IMR-90 (cell line): Measurements from ENCODE around the gene ATP2C2. TPM values are rescaled to one million over a fixed set of nuclear protein-coding genes. Genes with fewer than 3 reads are reported as not detected.

Experiments
- ATAC-seq: fragments of 200-7000 bp; cut with Tn5 transposase; 2 replicates; pipeline ENCODE4 v1.9.1; 2020; ENCODE audit warnings: low read depth, mild to moderate bottlenecking, moderate library complexity
- BruUV-seq: library from RNA; stranded (reverse); fragments of 400-500 nt; replicated peaks from 2 replicates; lab custom pipeline; 2021; lab: Mats Ljungman, UMichigan
- CTCF ChIA-PET: fragments of 300-600 bp; formaldehyde crosslinking; extraction: SDS; loops from one replicate; lab custom pipeline; 2021; ENCODE audit warnings: antibody characterized with exemption; lab: Yijun Ruan, JAX
- POLR2A ChIA-PET: fragments of 300-600 bp; sonication (Branson Sonifier 250); formaldehyde crosslinking; loops from one replicate; lab custom pipeline; 2022; ENCODE audit warnings: antibody characterized with exemption; ENCODE audit not compliant: unreplicated experiment; lab: Charles Lee
- DNase-seq: peaks from one replicate; pipeline ENCODE4 v3.0.0; 2013
- H2AFZ ChIP-seq: replicated peaks from 2 replicates; pipeline ENCODE3; 2013; ENCODE audit warnings: low read length, mild to moderate bottlenecking; ENCODE audit not compliant: poor library complexity
- H2AK5ac ChIP-seq: 2 replicates; pipeline ENCODE4 v1.6.1; 2013; ENCODE audit warnings: low read depth, low read length, inconsistent platforms
- H2AK9ac ChIP-seq: replicated peaks from 2 replicates; pipeline ENCODE3; 2013; ENCODE audit warnings: mild to moderate bottlenecking, low read depth, low read length, moderate library complexity; ENCODE audit not compliant: poor library complexity
- H2BK120ac ChIP-seq: 2 replicates; pipeline ENCODE4 v1.6.1; 2013; ENCODE audit warnings: low read depth, low read length, inconsistent platforms
- H2BK15ac ChIP-seq: 3 replicates; pipeline ENCODE4 v1.6.1; 2013; ENCODE audit warnings: low read depth, low read length, inconsistent platforms
- H2BK20ac ChIP-seq: 2 replicates; pipeline ENCODE4 v1.6.1; 2013; ENCODE audit warnings: low read depth, mild to moderate bottlenecking, inconsistent platforms, low read length, moderate library complexity
- H2BK5ac ChIP-seq: 2 replicates; pipeline ENCODE4 v1.6.1; 2013; ENCODE audit warnings: mild to moderate bottlenecking, low read depth, low read length, inconsistent platforms; ENCODE audit not compliant: poor library complexity, severe bottlenecking
- H3K14ac ChIP-seq: replicated peaks from 2 replicates; pipeline ENCODE4 v1.6.1; 2013; ENCODE audit warnings: low read depth, low read length, inconsistent platforms
- H3K18ac ChIP-seq: 2 replicates; pipeline ENCODE4 v1.6.1; 2013; ENCODE audit warnings: low read depth, low read length, control low read depth
- H3K23ac ChIP-seq: 2 replicates; pipeline ENCODE4 v1.6.1; 2013; ENCODE audit warnings: low read depth, low read length, inconsistent platforms
- H3K27ac ChIP-seq: 2 replicates; pipeline ENCODE4 v1.5.1; 2013; ENCODE audit warnings: mild to moderate bottlenecking, control low read depth, low read length; ENCODE audit not compliant: insufficient read depth
- H3K27me3 ChIP-seq: 2 replicates; pipeline ENCODE4 v1.6.1; 2013; ENCODE audit warnings: low read length; ENCODE audit not compliant: control insufficient read depth, insufficient read depth
- H3K36me3 ChIP-seq: 2 replicates; pipeline ENCODE4 v1.6.1; 2013; ENCODE audit warnings: low read length, mixed read lengths; ENCODE audit not compliant: control insufficient read depth, insufficient read depth
- H3K4ac ChIP-seq: 2 replicates; pipeline ENCODE4 v1.6.1; 2013; ENCODE audit warnings: low read depth, low read length, inconsistent platforms
- H3K4me1 ChIP-seq: 2 replicates; pipeline ENCODE4 v1.6.1; 2013; ENCODE audit warnings: low read length, mixed read lengths; ENCODE audit not compliant: control insufficient read depth, insufficient read depth
- H3K4me2 ChIP-seq: 2 replicates; pipeline ENCODE4 v1.6.1; 2013; ENCODE audit warnings: low read depth, mild to moderate bottlenecking, control low read depth, low read length, moderate library complexity
- H3K4me3 ChIP-seq: 2 replicates; pipeline ENCODE4 v1.5.1; 2013; ENCODE audit warnings: low read depth, mild to moderate bottlenecking, control low read depth, low read length, moderate library complexity; ENCODE audit not compliant: insufficient read depth
- H3K56ac ChIP-seq: 2 replicates; pipeline ENCODE4 v1.6.1; 2013; ENCODE audit warnings: low read length, inconsistent platforms; ENCODE audit not compliant: insufficient read depth; ENCODE audit errors: extremely low read depth
- H3K79me1 ChIP-seq, 2 experiments: 2 replicates each; pipeline ENCODE4 v1.6.1; 2013; ENCODE audit warnings: low read length in 2 of 2, inconsistent platforms in 1 of 2, low read depth in 1 of 2
- H3K9ac ChIP-seq: 2 replicates; pipeline ENCODE4 v1.6.1; 2013; ENCODE audit warnings: low read depth, low read length, control low read depth
- H3K9me1 ChIP-seq: 2 replicates; pipeline ENCODE4 v1.6.1; 2013; ENCODE audit warnings: low read length, inconsistent platforms; ENCODE audit not compliant: insufficient read depth
- H3K9me3 ChIP-seq: 2 replicates; pipeline ENCODE4 v1.6.1; 2013; ENCODE audit warnings: low read length; ENCODE audit not compliant: control insufficient read depth, insufficient read depth
- H4K20me1 ChIP-seq: 2 replicates; pipeline ENCODE4 v1.6.1; 2013; ENCODE audit warnings: low read length, inconsistent platforms; ENCODE audit not compliant: insufficient read depth
- H4K5ac ChIP-seq: 2 replicates; pipeline ENCODE4 v1.6.1; 2013; ENCODE audit warnings: mild to moderate bottlenecking, low read depth, low read length, control low read depth
- H4K8ac ChIP-seq, 2 experiments: 2 replicates each; pipeline ENCODE4 v1.6.1; 2013; ENCODE audit warnings: low read depth in 2 of 2, low read length in 2 of 2, control low read depth in 1 of 2, inconsistent platforms in 1 of 2
- H4K91ac ChIP-seq: 2 replicates; pipeline ENCODE4 v1.6.1; 2013; ENCODE audit warnings: low read depth, low read length, inconsistent platforms; ENCODE audit not compliant: insufficient read depth
- FOS ChIP-seq: fragments of 150-350 bp; IDR thresholded peaks from 2 replicates; pipeline ENCODE4 v1.6.1; 2016; ENCODE audit warnings: low read depth, low read length
- NFE2L2 ChIP-seq: fragments of 150-350 bp; IDR thresholded peaks from 2 replicates; pipeline ENCODE4 v1.6.1; 2016; ENCODE audit warnings: low read depth, mild to moderate bottlenecking, low read length
- POLR2A ChIP-seq: IDR thresholded peaks from 2 replicates; pipeline ENCODE4 v1.6.1; 2012; ENCODE audit warnings: mild to moderate bottlenecking, low read depth, low read length
- RAD21 ChIP-seq: IDR thresholded peaks from 2 replicates; pipeline ENCODE4 v1.6.1; 2012; ENCODE audit warnings: low read length, improper control_type of control experiment
- RCOR1 ChIP-seq: IDR thresholded peaks from 2 replicates; pipeline ENCODE4 v1.6.1; 2012; ENCODE audit warnings: mild to moderate bottlenecking, low read length, improper control_type of control experiment; ENCODE audit not compliant: insufficient replicate concordance
- WGBS, 2 experiments: methylation state at CpG; one replicate each; pipeline versions ENCODE4 v1.1.5 to v1.1.7; 2013; ENCODE audit warnings: missing lambda C conversion rate in 2 of 2; ENCODE audit not compliant: insufficient read length in 1 of 2; ENCODE audit errors: extremely low coverage in 2 of 2; 5-methylcytosine and 5-hydroxymethylcytosine counted together
- dilution Hi-C: fragments of 300-500 bp; cut with HindIII; formaldehyde crosslinking; loops from one replicate; pipeline ENCODE4 v1.14.3; 2018; ENCODE audit warnings: low sequenced_read_pairs; ENCODE audit not compliant: unreplicated experiment
- in situ Hi-C: fragments of 300-500 bp; cut with MboI; formaldehyde crosslinking; loops from 3 replicates; pipeline ENCODE4 v1.14.3; 2019; ENCODE audit warnings: low sequenced_read_pairs, inconsistent platforms, mixed read lengths
- intact Hi-C: fragments of 100-400 bp; cut with micrococcal nuclease; formaldehyde crosslinking; loops from 2 replicates; pipeline ENCODE4 v1.10.0; 2022
- polyA plus RNA-seq, 3 experiments: library from polyadenylated mRNA; depleted of rRNA; stranded (reverse); fragments of >200 nt; gene quantifications; 2 replicates each; pipeline ENCODE4 v1.2.3, GENCODE V29; 2012; ENCODE audit warnings: low replicate concordance in 1 of 3
- total RNA-seq: library from RNA; depleted of rRNA; stranded (reverse); fragments of >200 nt; gene quantifications from 2 replicates; pipeline ENCODE4 v1.2.3, GENCODE V29; 2012
- TF ChIP-seq, protein P1 (sequence below): conservative IDR thresholded peaks from 2 replicates; pipeline ENCODE4 v1.5.1; 2012; ENCODE audit warnings: mild to moderate bottlenecking, low read depth, low read length, improper control_type of control experiment
- TF ChIP-seq, protein P2 (sequence below): fragments of 150-350 bp; IDR thresholded peaks from 2 replicates; pipeline ENCODE4 v1.6.1; 2016; ENCODE audit warnings: low read depth, mild to moderate bottlenecking, low read length, moderate library complexity, borderline replicate concordance

The ATP2C2 gene
- total and polyA plus RNA-seq, 2 of the 4 experiments (the other 2 are of a cell fraction), result not detected

GRCh38 chr16:84513666-84514065 lies 145.3 kb downstream of the ATP2C2 start:
- Histone ChIP-seq H2AK9ac (no peak overlapping the region), H3K4ac (peak overlapping the region; percentile 73), H3K9me1 (peaks cover 7% of the 10 kb centered on the region; the same call in 1 of the 2 replicates), H3K18ac (no peak overlapping the region; the same call in 1 of the 2 replicates), H2BK20ac (peak overlapping the region; percentile 35), H3K14ac (no peak overlapping the region), H3K36me3 (no peaks in the 10 kb centered on the region), H3K4me1 (peaks cover 10% of the 10 kb centered on the region), H2BK120ac (peak overlapping the region; percentile 79), H4K20me1 (no peaks in the 10 kb centered on the region), H3K9me3 (no peaks in the 10 kb centered on the region), H2AK5ac (peak overlapping the region; percentile 83), H3K27me3 (no peaks in the 10 kb centered on the region), H3K27ac (no peak overlapping the region; the same call in 1 of the 2 replicates), H2AFZ (peak overlapping the region; percentile 2), H3K79me1 (peaks cover 0 to 13% of the 10 kb centered on the region in 2 experiments; a peak in 2 of 4 replicates), H3K56ac (no peak overlapping the region), H4K8ac (peak overlapping the region in 1 of 2 experiments; percentile 32; a peak in 1 of 4 replicates), H3K4me3 (no peak overlapping the region), H3K23ac (no peak overlapping the region), H3K4me2 (no peak overlapping the region), H4K5ac (no peak overlapping the region), H4K91ac (peak overlapping the region; percentile 72), H3K9ac (no peak overlapping the region), H2BK5ac (peak overlapping the region; percentile 24), H2BK15ac (peak overlapping the region; percentile 35; the same call in 2 of the 3 replicates)
- ATAC-seq (no peak), DNase-seq (no peak)
- dilution Hi-C loops (no loop called here), intact Hi-C loops (loop anchor here (5.0 to 10.0 kb wide), 2 partner anchors 69 to 451 kb away; no protein-coding TSS in a partner anchor), in situ Hi-C loops (loop anchor here (5.0 kb wide), 3 partner anchors 109 to 459 kb away; no protein-coding TSS in a partner anchor)
- ChIA-PET POLR2A (interaction anchor here (0.7 kb wide), 1 partner anchor 108 kb away, joined by 4 read pairs; no protein-coding TSS in a partner anchor), CTCF (interaction anchor here (1.0 kb wide), 1 partner anchor 109 kb away, joined by 4 read pairs; no protein-coding TSS in a partner anchor)
- WGBS, 2 experiments, result 58% methylated on average over 4 of the region's 11 CpGs; no CpG with 5 or more reads in 1 of the 2 experiments
- TF ChIP-seq POLR2A, result no peak
- TF ChIP-seq NFE2L2, result no peak
- TF ChIP-seq RAD21, result no peak
- no peak for TF ChIP-seq FOS
- TF ChIP-seq, protein P1, sequence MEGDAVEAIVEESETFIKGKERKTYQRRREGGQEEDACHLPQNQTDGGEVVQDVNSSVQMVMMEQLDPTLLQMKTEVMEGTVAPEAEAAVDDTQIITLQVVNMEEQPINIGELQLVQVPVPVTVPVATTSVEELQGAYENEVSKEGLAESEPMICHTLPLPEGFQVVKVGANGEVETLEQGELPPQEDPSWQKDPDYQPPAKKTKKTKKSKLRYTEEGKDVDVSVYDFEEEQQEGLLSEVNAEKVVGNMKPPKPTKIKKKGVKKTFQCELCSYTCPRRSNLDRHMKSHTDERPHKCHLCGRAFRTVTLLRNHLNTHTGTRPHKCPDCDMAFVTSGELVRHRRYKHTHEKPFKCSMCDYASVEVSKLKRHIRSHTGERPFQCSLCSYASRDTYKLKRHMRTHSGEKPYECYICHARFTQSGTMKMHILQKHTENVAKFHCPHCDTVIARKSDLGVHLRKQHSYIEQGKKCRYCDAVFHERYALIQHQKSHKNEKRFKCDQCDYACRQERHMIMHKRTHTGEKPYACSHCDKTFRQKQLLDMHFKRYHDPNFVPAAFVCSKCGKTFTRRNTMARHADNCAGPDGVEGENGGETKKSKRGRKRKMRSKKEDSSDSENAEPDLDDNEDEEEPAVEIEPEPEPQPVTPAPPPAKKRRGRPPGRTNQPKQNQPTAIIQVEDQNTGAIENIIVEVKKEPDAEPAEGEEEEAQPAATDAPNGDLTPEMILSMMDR, result no peak
- TF ChIP-seq, protein P2, sequence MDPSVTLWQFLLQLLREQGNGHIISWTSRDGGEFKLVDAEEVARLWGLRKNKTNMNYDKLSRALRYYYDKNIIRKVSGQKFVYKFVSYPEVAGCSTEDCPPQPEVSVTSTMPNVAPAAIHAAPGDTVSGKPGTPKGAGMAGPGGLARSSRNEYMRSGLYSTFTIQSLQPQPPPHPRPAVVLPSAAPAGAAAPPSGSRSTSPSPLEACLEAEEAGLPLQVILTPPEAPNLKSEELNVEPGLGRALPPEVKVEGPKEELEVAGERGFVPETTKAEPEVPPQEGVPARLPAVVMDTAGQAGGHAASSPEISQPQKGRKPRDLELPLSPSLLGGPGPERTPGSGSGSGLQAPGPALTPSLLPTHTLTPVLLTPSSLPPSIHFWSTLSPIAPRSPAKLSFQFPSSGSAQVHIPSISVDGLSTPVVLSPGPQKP, result no peak
- no peak for TF ChIP-seq RCOR1
- no TSS peak for BruUV-seq
